CD8-positive, alpha-beta memory T cell (primary cell): Measurements from ENCODE around the gene NPAS3. TPM values are rescaled to one million over a fixed set of nuclear protein-coding genes. Genes with fewer than 3 reads are reported as not detected.

ENCODE experiments used
- CTCF ChIA-PET: fragments of 350-600 bp; sonication (Branson Sonifier 250); formaldehyde crosslinking; loops from one replicate; lab custom pipeline; 2021; ENCODE audit warnings: antibody characterized with exemption; lab: Charles Lee
- POLR2A ChIA-PET: fragments of 350-600 bp; sonication (Branson Sonifier 250); formaldehyde crosslinking; loops from one replicate; lab custom pipeline; 2021; ENCODE audit warnings: antibody characterized with exemption; lab: Charles Lee
- DNase-seq, 5 donors: peaks; one replicate each; pipeline versions ENCODE4 v3.0.0 to v3.0.0-alpha.2; 2020 to 2022; ENCODE audit warnings: mixed read lengths in 1 of 5
- H3K27ac ChIP-seq: one replicate; pipeline ENCODE4 v1.7.0; 2013; ENCODE audit warnings: low read depth, mild to moderate bottlenecking, low read length, moderate library complexity
- H3K27me3 ChIP-seq: 2 replicates; pipeline ENCODE4 v1.7.0; 2013; ENCODE audit warnings: low read length, mild to moderate bottlenecking; ENCODE audit not compliant: insufficient read depth, poor library complexity, severe bottlenecking
- H3K36me3 ChIP-seq: 2 replicates; pipeline ENCODE4 v1.7.0; 2013; ENCODE audit warnings: mild to moderate bottlenecking, low read length, moderate library complexity; ENCODE audit not compliant: insufficient read depth
- H3K4me1 ChIP-seq: 2 replicates; pipeline ENCODE4 v1.7.0; 2013; ENCODE audit warnings: mild to moderate bottlenecking, low read length, moderate library complexity; ENCODE audit not compliant: insufficient read depth
- H3K4me3 ChIP-seq: 2 replicates; pipeline ENCODE4 v1.7.0; 2013; ENCODE audit warnings: mild to moderate bottlenecking, low read length
- H3K9me3 ChIP-seq: 2 replicates; pipeline ENCODE4 v1.7.0; 2013; ENCODE audit warnings: mild to moderate bottlenecking, low read length
- H3K27ac Mint-ChIP-seq, 8 donors: one replicate each; pipeline ENCODE4 v1.8.0; 2020 to 2021; ENCODE audit warnings: mixed read lengths in 8 of 8, mild to moderate bottlenecking in 6 of 8, inconsistent platforms in 3 of 8, moderate library complexity in 3 of 8
- H3K27me3 Mint-ChIP-seq, 2 donors: one replicate each; pipeline ENCODE4 v1.8.0; 2020 to 2021; ENCODE audit warnings: mixed read lengths in 2 of 2, mild to moderate bottlenecking in 1 of 2, moderate library complexity in 1 of 2
- H3K36me3 Mint-ChIP-seq, 3 donors: one replicate each; pipeline ENCODE4 v1.8.0; 2020 to 2021; ENCODE audit warnings: mixed read lengths in 3 of 3, inconsistent platforms in 1 of 3, mild to moderate bottlenecking in 1 of 3
- H3K4me1 Mint-ChIP-seq, 3 donors: one replicate each; pipeline ENCODE4 v1.8.0; 2020 to 2021; ENCODE audit warnings: mixed read lengths in 3 of 3, inconsistent platforms in 1 of 3, mild to moderate bottlenecking in 1 of 3
- H3K4me3 Mint-ChIP-seq, 7 donors: one replicate each; pipeline ENCODE4 v1.8.0; 2020 to 2021; ENCODE audit warnings: mixed read lengths in 7 of 7, mild to moderate bottlenecking in 6 of 7, moderate library complexity in 4 of 7, inconsistent platforms in 2 of 7
- H3K9me3 Mint-ChIP-seq, 5 donors: one replicate each; pipeline ENCODE4 v1.8.0; 2020 to 2022; ENCODE audit warnings: mixed read lengths in 5 of 5, mild to moderate bottlenecking in 3 of 5, moderate library complexity in 2 of 5, inconsistent platforms in 1 of 5
- polyA plus RNA-seq: library from polyadenylated mRNA; unstranded; fragments of 300-500 nt; fragmentation: Illumina TruSeq; gene quantifications from one replicate; pipeline ENCODE4 v1.2.3, GENCODE V29; 2021
- total RNA-seq, 2 experiments: library from RNA; stranded (reverse); gene quantifications; one replicate each; pipeline ENCODE4 v1.2.3, GENCODE V29; 2021

Gene NPAS3
- total and polyA plus RNA-seq, 3 experiments from 2014 or later: not detected

GRCh38 chr14:33617154-33617553 lies 678.5 kb downstream of the NPAS3 start:
- CTCF ChIA-PET: no interaction called here
- Histone ChIP-seq H3K27me3 (no peaks in the 10 kb centered on the region), H3K27ac (no peak overlapping the region), H3K36me3 (no peaks in the 10 kb centered on the region), H3K9me3 (no peaks in the 10 kb centered on the region), H3K4me1 (no peaks in the 10 kb centered on the region), H3K4me3 (no peak overlapping the region)
- no peak for DNase-seq
- H3K4me1 Mint-ChIP-seq: no peaks in the 10 kb centered on the region
- H3K9me3 Mint-ChIP-seq: peaks cover 0 to 6% (median 2%) of the 10 kb centered on the region in 5 donors
- H3K4me3 Mint-ChIP-seq: no peak overlapping the region
- H3K27ac Mint-ChIP-seq: no peak overlapping the region
- POLR2A ChIA-PET: no interaction called here
- H3K36me3 Mint-ChIP-seq: no peaks in the 10 kb centered on the region
- no peaks in the 10 kb centered on the region for H3K27me3 Mint-ChIP-seq

GRCh38 chr14:33618361-33619105 lies 679.9 kb downstream of the NPAS3 start:
- Mint-ChIP-seq H3K9me3 (peaks cover 0 to 6% (median 2%) of the 10 kb centered on the region in 5 donors), H3K27ac (no peak overlapping the region), H3K27me3 (no peaks in the 10 kb centered on the region), H3K36me3 (no peaks in the 10 kb centered on the region), H3K4me3 (no peak overlapping the region), H3K4me1 (no peaks in the 10 kb centered on the region)
- ChIA-PET CTCF (no interaction called here), POLR2A (no interaction called here)
- Histone ChIP-seq H3K27me3 (no peaks in the 10 kb centered on the region), H3K36me3 (no peaks in the 10 kb centered on the region), H3K4me3 (no peak overlapping the region), H3K9me3 (no peaks in the 10 kb centered on the region), H3K27ac (no peak overlapping the region), H3K4me1 (no peaks in the 10 kb centered on the region)
- DNase-seq: no peak

GRCh38 chr14:33622496-33622895 lies 683.8 kb downstream of the NPAS3 start:
- ChIA-PET POLR2A (no interaction called here), CTCF (no interaction called here)
- no peaks in the 10 kb centered on the region for H3K27me3 Mint-ChIP-seq
- no peak overlapping the region for H3K27ac Mint-ChIP-seq
- H3K27me3 ChIP-seq: no peaks in the 10 kb centered on the region
- peaks cover 0 to 5% (median 2%) of the 10 kb centered on the region in 5 donors for H3K9me3 Mint-ChIP-seq
- no peaks in the 10 kb centered on the region for H3K4me1 Mint-ChIP-seq
- no peaks in the 10 kb centered on the region for H3K4me1 ChIP-seq
- H3K4me3 Mint-ChIP-seq: no peak overlapping the region
- H3K27ac ChIP-seq: no peak overlapping the region
- H3K4me3 ChIP-seq: no peak overlapping the region
- no peaks in the 10 kb centered on the region for H3K36me3 ChIP-seq
- H3K36me3 Mint-ChIP-seq: no peaks in the 10 kb centered on the region
- no peak for DNase-seq
- H3K9me3 ChIP-seq: no peaks in the 10 kb centered on the region

DNA sequence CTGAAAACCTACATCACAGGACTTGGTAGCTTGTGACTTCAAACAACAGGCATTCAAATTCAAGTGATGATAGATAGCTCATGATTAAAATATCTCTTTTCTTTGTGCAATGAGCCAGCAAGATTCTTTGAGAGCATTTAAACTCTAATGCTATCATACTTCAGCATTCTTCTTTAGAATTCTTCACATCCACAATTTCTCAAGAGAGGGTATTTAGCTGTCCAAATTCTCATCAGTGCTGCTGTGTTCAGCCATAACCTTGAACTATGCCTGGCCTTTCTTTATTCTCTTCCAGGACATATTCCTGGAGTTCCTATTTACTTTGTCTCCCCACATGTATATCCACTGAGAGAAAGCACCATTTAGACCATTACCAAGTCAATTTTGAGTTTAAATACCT lies 691.1 kb downstream of the NPAS3 start:
- Histone ChIP-seq H3K27me3 (no peaks in the 10 kb centered on the region), H3K9me3 (no peaks in the 10 kb centered on the region), H3K36me3 (no peaks in the 10 kb centered on the region), H3K27ac (no peak overlapping the region), H3K4me1 (no peaks in the 10 kb centered on the region), H3K4me3 (no peak overlapping the region)
- H3K4me1 Mint-ChIP-seq: no peaks in the 10 kb centered on the region
- H3K36me3 Mint-ChIP-seq: no peaks in the 10 kb centered on the region
- H3K27ac Mint-ChIP-seq: no peak overlapping the region
- CTCF ChIA-PET: no interaction called here
- peaks cover 0 to 19% (median 6%) of the 10 kb centered on the region in 5 donors for H3K9me3 Mint-ChIP-seq
- H3K4me3 Mint-ChIP-seq: no peak overlapping the region
- no peaks in the 10 kb centered on the region for H3K27me3 Mint-ChIP-seq
- POLR2A ChIA-PET: no interaction called here
- no peak for DNase-seq

GRCh38 chr14:33631021-33631420 lies 692.3 kb downstream of the NPAS3 start:
- DNase-seq: no peak
- no peaks in the 10 kb centered on the region for H3K4me1 Mint-ChIP-seq
- Histone ChIP-seq H3K27me3 (no peaks in the 10 kb centered on the region), H3K27ac (no peak overlapping the region), H3K4me1 (no peaks in the 10 kb centered on the region), H3K36me3 (no peaks in the 10 kb centered on the region), H3K9me3 (no peaks in the 10 kb centered on the region), H3K4me3 (no peak overlapping the region)
- CTCF ChIA-PET: no interaction called here
- no peak overlapping the region for H3K4me3 Mint-ChIP-seq
- POLR2A ChIA-PET: no interaction called here
- peaks cover 0 to 19% (median 5%) of the 10 kb centered on the region in 5 donors for H3K9me3 Mint-ChIP-seq
- peaks cover 0 to 3% of the 10 kb centered on the region in 2 donors for H3K27me3 Mint-ChIP-seq
- no peaks in the 10 kb centered on the region for H3K36me3 Mint-ChIP-seq
- no peak overlapping the region for H3K27ac Mint-ChIP-seq

DNA sequence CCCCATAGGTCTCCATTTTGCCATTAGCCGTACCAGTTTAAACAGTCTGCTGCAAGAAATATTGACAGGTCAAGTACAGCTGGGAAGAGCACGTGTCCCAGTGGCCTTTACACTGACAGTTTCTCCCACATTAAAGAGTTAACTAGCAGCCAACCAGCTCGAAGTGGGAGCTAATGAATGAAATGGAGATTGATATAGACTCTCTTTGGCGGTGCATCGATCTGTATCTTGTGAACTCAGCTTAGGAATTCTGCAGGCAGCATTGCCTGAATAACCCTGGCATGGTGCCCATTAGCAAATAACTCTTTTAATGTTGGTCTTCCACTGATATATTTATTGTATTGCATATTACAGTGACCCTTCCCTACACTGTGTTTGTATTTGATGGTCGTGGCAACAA lies 692.8 kb downstream of the NPAS3 start:
- no peaks in the 10 kb centered on the region for H3K36me3 ChIP-seq
- no peaks in the 10 kb centered on the region for H3K27me3 ChIP-seq
- CTCF ChIA-PET: no interaction called here
- no peaks in the 10 kb centered on the region for H3K4me1 Mint-ChIP-seq
- no peaks in the 10 kb centered on the region for H3K9me3 ChIP-seq
- no peak overlapping the region for H3K4me3 Mint-ChIP-seq
- H3K27me3 Mint-ChIP-seq: peaks cover 0 to 3% of the 10 kb centered on the region in 2 donors
- peaks cover 0 to 16% (median 5%) of the 10 kb centered on the region in 5 donors for H3K9me3 Mint-ChIP-seq
- no peaks in the 10 kb centered on the region for H3K36me3 Mint-ChIP-seq
- POLR2A ChIA-PET: no interaction called here
- no peak overlapping the region for H3K27ac Mint-ChIP-seq
- H3K4me3 ChIP-seq: no peak overlapping the region
- H3K4me1 ChIP-seq: no peaks in the 10 kb centered on the region
- H3K27ac ChIP-seq: no peak overlapping the region
- DNase-seq: no peak

GRCh38 chr14:33634631-33635030 lies 696.0 kb downstream of the NPAS3 start:
- Histone ChIP-seq H3K27ac (no peak overlapping the region), H3K4me1 (no peaks in the 10 kb centered on the region), H3K36me3 (no peaks in the 10 kb centered on the region), H3K27me3 (no peaks in the 10 kb centered on the region), H3K4me3 (no peak overlapping the region), H3K9me3 (no peaks in the 10 kb centered on the region)
- H3K4me3 Mint-ChIP-seq: no peak overlapping the region
- peaks cover 0 to 3% of the 10 kb centered on the region in 2 donors for H3K27me3 Mint-ChIP-seq
- no peaks in the 10 kb centered on the region for H3K4me1 Mint-ChIP-seq
- H3K9me3 Mint-ChIP-seq: peaks cover 0 to 13% (median 2%) of the 10 kb centered on the region in 5 donors
- CTCF ChIA-PET: no interaction called here
- H3K36me3 Mint-ChIP-seq: no peaks in the 10 kb centered on the region
- H3K27ac Mint-ChIP-seq: no peak overlapping the region
- DNase-seq: no peak
- POLR2A ChIA-PET: no interaction called here

- ChIA-PET CTCF (no interaction called here), POLR2A (no interaction called here)
- H3K27ac ChIP-seq: no peak overlapping the region
- DNase-seq: no peak
- H3K4me3 ChIP-seq: no peak overlapping the region
- H3K36me3 ChIP-seq: no peaks in the 10 kb centered on the region
- Mint-ChIP-seq H3K36me3 (no peaks in the 10 kb centered on the region), H3K4me3 (no peak overlapping the region), H3K27me3 (peaks cover 0 to 3% of the 10 kb centered on the region in 2 donors), H3K27ac (no peak overlapping the region), H3K4me1 (no peaks in the 10 kb centered on the region), H3K9me3 (peaks cover 0 to 10% (median 2%) of the 10 kb centered on the region in 5 donors)
- no peaks in the 10 kb centered on the region for H3K9me3 ChIP-seq
- no peaks in the 10 kb centered on the region for H3K4me1 ChIP-seq
- H3K27me3 ChIP-seq: no peaks in the 10 kb centered on the region
Measured at GRCh38 chr14:33636716-33637115, 698.0 kb downstream of the NPAS3 start.
